ENCODE measurements around the gene TREX2.
A peak's percentile ranks its signal among the peaks of the same experiment; 100 is the strongest.

Gene TREX2

GRCh38 chrX:153455571-153455970, 9.7 kb upstream of the TREX2 start:
- DNase-seq (ENCODE audit: low spot score): no peak

DNA sequence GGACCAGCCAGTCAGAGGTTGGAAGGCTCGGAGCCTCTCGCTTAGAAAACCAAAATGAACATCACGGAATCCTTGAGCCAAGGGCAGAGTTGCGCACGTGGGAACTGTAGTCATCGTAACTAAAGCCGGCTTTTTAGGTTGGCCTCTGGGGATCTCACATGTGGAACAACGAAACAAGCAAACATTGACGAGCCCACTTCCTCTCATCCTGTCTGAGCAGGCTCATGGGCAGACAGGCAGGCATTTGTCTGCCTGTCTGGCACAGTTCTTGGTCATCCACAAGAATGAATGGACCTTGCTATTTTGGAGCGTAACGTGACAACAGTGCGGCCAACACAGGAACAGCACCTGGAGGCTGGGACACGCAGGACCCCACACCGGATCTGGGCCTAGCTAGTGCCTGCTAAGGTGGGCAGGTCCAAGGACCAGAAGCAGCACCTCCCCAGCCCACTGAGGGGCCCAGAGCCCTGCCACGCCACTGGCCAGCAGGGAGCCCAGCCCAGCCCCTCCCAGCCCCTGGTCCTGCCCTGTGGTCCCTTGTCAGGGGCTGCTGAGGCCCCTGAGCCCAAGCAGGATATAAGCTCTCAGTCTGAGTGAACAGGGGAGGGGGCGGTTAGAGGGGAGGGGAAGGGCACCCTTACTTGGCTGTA, 9.2 kb upstream of the TREX2 start:
- DNase-seq (ENCODE audit: low spot score): no peak

DNA sequence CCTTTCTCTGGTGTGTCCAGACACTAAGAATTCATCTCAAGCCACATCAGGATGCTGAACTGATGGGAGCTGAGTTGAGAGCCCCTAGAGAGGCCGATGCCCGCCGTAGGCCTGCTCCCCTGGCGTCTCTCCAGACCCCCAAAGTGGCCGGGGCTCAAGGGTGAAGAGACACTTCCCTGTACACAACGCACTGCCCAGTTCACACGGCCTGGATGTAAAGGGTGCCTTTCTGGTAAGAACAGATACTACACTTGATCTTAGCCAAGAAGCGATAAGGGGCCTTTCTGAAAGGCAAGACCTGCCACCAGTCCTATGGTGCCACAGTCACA, 5.1 kb upstream of the TREX2 start:
- DNase-seq (ENCODE audit: low spot score): no peak

DNA sequence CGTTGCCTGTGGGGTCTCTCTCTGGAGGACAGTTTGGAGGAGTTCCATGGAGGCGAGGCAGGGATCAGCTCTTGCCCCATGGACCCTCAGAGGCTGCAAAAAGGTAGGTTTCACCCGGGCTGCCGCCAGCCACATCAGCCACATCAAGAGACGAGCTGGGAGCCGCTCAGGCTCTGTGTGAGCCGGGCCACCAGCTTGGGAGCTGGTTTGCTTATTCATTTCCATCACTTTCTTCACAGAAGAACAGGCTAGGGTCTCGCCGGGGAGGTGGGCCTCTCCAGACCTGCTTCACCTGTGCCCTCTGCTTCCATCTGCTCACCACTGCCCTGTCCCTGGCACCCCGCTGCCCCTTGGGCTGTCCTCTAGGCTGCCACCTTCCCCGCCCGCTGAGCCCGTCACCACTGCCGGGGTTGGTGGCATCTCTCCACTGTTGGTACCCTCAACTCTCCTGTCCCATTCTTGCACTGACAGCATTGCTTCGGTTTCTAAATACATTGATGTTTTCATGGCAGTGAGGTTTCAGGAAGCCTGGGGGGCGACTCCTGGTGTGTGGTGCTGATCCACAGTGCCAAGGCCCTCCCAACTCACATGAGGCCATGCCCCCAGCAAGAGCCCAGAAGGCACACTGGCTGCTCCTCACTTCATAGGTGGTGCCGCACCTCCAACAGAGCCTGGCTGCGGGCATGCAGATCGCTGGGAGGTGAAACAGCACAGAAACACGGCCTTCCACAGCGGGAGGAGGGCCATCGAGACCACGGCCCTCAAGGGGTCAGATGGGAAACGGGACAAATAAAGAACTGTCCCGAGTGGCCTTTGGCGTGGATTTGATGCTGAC, 4.5 kb upstream of the TREX2 start:
- DNase-seq (ENCODE audit: low spot score): no peak

DNA sequence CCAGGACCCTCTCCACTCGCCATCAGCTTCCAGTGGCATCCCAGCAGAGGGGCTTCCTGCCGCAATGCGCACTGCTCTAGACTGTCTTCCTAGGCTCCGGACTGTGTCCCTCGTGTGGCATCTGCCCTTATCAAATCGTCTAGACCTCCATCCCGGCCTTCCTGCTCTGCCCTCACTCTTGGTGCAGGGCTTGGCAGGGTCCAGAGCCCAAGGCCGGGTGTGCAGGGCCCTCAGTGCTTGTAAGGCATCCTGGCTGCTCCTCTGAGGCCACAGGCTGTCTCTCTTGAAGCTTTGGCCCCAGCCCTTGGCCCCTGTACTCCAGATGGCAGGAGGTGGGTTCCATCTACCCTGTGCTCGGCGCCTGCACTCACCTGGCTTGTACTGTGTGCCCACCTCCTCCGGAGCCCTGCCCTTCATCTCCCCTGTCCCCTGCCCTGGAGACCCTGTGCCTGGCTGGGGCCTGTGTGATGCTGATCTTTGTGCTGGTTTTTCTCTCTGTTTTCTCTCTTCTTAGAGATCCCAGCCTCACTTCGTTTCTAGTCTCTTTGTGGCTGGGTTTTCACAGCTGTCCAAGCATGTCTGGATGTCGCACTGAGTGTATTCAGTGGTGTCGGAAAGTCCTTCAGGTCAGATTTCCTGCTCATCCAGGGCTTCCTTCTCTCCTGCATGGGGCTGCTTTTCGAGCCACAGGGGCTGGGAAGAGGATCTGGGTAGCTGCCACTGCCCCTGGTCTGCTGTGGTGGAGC, 3.7 kb upstream of the TREX2 start:
- DNase-seq (ENCODE audit: low spot score): no peak

- no peak for DNase-seq (ENCODE audit: low spot score)
Measured at GRCh38 chrX:153448556-153449367, 2.9 kb upstream of the TREX2 start.

GRCh38 chrX:153447581-153447960, 1.7 kb upstream of the TREX2 start:
- DNase-seq (ENCODE audit: low spot score): no peak

- no peak for DNase-seq (ENCODE audit: low spot score)
Measured at GRCh38 chrX:153446950-153447580, 1.2 kb upstream of the TREX2 start.

DNA sequence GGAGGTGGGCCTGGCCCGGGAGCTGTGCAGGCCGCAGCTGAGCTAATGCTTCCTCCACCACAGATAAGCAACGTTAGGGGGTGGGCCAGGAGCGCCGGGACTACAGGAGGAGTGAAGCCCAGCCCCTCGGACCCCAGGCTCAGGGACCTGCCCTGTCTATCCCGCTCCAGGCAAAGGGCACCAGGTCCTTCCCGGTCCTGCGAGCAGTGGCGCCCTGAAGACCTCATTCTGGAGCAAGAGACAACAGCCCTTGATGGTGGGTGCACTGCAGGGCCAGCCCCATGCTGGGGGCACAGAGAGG, 730 bp upstream of the TREX2 start:
- DNase-seq (ENCODE audit: low spot score): no peak

DNA sequence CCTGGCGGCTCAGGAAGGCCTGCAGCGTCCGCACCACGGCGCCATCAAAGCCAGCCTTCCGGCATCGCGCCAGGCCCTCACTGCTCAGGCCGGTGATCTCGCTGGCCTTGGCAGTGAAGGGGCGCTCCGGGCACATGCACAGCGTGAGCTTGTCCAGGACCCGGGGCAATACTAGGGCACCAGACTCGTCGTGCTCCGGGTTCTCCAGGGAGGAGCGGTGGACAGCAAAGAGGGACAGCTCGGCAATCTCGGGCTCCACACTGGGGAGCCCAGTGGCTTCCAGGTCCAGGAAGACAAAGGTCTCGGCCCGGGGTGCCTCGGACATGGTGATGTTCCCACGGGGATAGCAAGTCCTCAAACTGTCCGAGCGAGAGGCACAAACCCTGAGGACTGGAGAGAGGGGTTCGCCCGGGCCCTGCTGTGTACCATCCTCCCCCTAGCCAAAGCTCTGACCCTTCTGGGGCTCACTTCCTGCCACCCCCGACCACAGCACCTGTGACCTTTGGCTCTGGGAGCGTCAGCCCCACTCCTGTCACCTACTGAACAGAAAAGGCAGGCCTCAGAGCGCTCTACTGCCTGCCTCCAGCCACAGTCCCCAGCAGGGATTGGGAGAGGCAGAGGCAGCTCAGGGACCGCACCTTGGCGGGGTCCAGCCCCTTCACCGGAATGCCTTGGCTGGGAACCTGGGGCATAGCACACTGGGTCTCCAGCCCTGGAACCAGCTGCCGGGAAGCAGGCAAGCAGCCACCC, 575 bp downstream of the TREX2 start:
- no peak for DNase-seq (ENCODE audit: low spot score)

- DNase-seq (ENCODE audit: low spot score): no peak
Measured at GRCh38 chrX:153444333-153445011, 1.4 kb downstream of the TREX2 start.

DNA sequence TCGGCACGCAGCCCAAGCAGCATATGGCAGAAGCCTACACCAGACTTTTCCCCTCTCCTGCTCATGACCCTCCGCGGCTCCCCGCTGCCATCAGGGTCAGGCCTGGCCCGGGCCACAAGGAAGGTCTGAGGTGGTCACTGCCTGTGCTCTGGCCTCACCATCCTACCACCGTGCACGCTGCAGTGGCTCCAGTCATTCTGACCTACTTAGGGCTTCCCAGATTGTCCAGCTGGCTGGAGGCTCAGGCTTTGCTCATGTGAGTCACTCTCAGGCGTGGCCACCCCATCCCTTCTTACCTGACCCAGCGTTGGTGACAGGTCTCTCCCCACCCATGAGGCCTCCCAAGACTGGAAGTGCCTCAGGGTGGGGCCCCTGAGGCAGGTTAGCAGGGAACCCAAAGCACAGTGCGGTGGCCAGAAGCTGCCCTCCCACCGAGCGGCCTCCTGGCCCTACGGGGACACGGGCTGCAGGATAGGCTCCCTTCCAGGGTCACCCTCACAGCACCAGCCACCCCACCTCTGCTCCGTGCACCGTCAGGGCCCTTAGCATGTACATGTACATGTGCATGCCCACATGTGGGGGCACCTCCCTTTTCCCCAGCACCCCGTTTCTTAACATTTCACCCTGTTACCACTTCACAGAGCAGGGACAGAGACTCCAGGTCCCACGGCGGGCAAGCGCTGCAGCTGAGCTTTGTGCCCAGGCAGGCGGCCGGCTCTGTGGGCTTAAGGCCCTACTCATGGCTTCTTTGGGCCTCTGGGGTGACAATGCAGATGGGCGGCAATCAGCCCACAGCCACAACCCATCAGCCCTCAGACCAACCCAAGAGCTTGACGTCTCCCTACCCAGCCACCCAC, 2.2 kb downstream of the TREX2 start:
- DNase-seq (ENCODE audit: low spot score): no peak

DNA sequence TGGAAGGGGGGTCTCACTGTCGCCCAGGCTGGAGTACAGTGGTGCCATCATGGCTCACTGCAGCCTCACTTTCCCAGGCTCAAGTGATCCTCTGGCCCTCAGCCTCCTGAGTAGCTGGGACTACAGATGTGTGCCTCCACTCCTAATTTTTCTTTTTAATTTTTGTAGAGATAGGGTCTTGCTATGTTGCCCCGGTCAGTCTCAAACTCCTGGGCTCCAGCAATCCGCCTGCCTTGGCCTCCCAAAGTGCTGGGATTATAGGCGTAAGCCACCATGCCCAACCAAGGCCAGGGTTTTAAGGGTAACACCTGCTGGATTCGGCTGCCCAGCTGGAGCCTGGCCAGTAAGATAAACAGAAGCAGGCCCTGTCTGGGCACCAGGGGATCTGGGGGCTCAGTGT, 3.4 kb downstream of the TREX2 start:
- no peak for DNase-seq (ENCODE audit: low spot score)

- no peak for DNase-seq (ENCODE audit: low spot score)
Measured at GRCh38 chrX:153441981-153442380, 3.9 kb downstream of the TREX2 start.

- DNase-seq (ENCODE audit: low spot score): no peak
Measured at GRCh38 chrX:153441296-153441695, 4.6 kb downstream of the TREX2 start.

- no peak for DNase-seq (ENCODE audit: low spot score)
Measured at GRCh38 chrX:153440556-153441135, 5.2 kb downstream of the TREX2 start.

- no peak for DNase-seq (ENCODE audit: low spot score)
Measured at GRCh38 chrX:153439977-153440376, 5.9 kb downstream of the TREX2 start.

DNA sequence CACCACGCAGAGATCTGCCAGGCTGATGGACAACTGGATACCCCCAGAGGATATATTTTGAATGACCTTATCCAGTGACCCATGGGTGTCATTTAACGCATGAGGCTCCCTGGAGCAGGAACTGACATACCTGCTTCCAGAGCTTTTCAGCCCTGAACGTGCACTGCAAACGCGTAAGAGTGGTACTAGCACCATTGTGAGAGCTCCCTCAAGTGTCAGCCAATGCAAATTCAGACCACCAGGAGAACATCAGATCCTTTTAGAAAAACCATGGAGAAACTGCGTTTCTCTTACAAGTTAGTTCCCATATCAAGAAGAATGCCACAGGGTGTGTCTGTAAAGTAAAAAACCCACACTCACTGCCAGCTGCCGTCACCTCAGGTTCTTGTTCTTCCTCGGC, 7.3 kb downstream of the TREX2 start:
- DNase-seq (ENCODE audit: low spot score): peak; percentile 7

- DNase-seq (ENCODE audit: low spot score): no peak
Measured at GRCh38 chrX:153435845-153436244, 10.0 kb downstream of the TREX2 start.
